HG03571 (cell line): ENCODE measurements around the gene RYR3.

Experiments
- ATAC-seq: cut with Tn5 transposase; IDR thresholded peaks from one replicate; pipeline ENCODE4 v1.9.1; 2021; ENCODE audit not compliant: unreplicated experiment

RYR3 gene

GRCh38 chr15:33378866-33379480 lies 68.2 kb downstream of the RYR3 start:
- ATAC-seq, result no peak

DNA sequence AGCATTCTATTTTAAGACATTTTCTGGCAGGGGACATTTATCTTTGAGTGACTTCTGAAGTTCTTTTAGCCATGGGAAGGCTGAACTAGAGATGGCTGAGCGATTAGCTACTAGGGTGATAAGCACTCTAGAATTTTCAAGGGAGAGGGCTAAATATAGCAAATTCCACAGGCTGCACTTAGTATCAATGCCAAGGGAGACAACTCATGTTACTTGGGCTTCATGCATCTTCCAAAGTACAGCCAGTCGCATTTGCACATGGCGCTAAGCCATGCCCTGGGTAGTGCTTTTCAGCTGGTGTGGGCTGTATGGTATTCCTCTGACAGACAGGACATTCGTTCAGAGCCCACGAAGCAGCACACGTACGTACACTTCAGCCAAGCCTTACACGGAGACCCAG lies 69.6 kb downstream of the RYR3 start:
- ATAC-seq, result no peak

GRCh38 chr15:33382491-33382890 lies 71.7 kb downstream of the RYR3 start:
- no peak for ATAC-seq

DNA sequence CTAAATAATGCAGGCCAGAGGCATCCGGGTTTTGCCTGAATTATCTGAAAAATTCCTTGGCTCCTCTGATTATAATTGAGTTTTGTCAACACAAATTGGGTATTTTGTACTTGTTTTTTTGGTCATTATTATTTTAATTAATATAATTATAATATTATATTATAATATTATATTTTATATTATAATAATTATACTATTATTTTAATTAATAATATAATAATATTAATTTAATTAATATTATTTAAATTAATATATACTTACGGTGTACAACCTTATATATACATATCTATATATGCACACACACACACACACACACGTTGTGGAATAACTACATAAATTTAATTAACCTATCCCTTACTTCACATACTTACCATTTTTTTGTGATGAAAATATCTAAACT lies 73.5 kb downstream of the RYR3 start:
- no peak for ATAC-seq

GRCh38 chr15:33392453-33392852 lies 81.7 kb downstream of the RYR3 start:
- ATAC-seq, result no peak

GRCh38 chr15:33393546-33393945 lies 82.8 kb downstream of the RYR3 start:
- no peak for ATAC-seq

DNA sequence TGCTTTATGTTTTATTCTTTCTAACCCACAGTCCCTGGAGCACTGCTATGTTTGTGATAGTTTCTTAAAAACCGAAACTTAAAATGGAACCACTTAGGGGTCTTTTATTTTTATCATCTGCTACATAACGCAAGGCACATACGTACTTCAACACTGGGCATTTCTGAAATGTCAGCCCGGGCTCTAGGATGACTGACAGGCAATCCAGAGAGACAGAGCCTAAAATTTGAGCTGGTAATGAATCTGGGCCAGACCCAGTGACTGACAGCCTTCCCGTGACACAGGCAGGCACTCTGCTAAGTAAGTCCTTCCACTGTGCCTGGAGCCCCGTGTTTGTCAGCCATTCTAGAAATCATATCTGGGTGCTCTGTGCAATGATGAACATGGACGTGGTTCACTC lies 84.6 kb downstream of the RYR3 start:
- no peak for ATAC-seq

GRCh38 chr15:33395846-33396245 lies 85.1 kb downstream of the RYR3 start:
- ATAC-seq, result no peak

DNA sequence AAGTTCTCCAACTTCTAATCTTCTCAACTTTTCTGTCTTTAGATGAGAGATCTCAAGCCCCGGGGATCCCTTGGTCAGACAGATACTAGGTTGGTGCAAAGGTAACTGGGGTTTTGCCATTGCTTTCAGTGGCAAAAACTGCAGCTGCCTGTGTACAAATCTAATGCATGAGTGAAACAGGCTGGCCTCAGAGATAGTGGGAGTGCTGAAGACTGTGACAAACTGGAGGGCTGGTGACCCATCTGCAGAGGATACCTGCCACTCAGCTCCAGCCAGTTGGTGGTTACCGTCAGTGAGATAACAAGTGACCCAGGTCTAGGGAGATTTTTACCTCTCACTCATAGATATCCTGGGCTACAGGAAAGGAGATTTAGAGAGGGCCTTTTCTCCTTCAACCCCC lies 85.7 kb downstream of the RYR3 start:
- ATAC-seq, result no peak

DNA sequence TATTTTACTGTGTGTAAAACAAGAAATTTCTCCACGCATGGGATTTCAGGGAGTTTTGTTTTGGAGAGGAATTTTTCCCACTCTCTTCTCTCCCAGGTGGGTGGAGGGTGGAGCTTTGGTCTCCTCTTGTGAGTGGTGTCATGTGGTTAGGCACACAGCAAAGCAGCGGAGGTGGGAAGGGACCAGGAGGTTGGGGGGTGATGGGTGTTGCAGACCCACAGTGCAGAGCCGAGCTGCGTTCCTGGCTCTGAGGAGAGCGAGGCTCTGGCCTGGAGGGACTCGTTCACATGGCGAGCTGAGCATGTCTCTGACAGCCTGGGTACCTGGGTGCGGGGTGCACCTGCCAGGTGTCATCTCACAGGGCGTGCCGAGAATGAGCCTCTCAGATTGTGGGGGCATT lies 87.8 kb downstream of the RYR3 start:
- no peak for ATAC-seq

DNA sequence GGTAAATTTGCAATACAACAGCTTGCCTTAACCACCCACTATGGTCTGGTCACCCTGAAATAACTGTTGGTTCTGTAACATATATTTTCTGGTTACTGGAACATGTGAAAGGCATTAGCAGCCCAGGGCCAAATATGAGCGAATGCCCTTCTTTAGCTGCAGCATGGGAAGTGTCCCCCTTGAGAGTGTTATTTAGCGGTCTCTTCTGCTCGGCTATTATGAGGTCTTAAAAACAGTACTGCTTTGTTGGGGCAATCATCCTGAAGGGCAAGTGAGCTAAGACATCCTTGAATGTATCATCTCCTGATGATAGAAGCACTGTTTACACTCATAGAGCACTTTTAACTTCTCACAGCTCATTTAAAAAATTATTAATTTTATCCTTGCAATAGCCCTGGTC lies 90.2 kb downstream of the RYR3 start:
- no peak for ATAC-seq

DNA sequence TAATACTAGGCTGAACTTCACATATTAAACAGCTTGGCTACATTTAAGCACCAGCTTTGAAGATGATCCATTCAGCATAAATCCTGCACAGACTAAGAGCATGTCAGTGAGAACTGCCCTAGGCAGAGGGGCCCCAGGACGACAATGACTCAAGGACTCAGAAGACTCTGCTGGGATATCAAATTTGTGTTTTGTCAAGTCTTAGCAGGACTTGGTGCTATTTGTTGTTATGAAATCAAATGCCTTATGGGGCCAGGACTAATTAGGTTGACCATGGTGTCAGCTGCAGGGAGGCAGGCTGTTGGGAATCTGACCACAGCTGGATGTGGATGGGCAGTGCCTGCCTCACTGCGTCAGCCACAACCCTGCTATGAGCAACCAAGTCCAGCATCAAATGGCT lies 91.8 kb downstream of the RYR3 start:
- ATAC-seq, result no peak

DNA sequence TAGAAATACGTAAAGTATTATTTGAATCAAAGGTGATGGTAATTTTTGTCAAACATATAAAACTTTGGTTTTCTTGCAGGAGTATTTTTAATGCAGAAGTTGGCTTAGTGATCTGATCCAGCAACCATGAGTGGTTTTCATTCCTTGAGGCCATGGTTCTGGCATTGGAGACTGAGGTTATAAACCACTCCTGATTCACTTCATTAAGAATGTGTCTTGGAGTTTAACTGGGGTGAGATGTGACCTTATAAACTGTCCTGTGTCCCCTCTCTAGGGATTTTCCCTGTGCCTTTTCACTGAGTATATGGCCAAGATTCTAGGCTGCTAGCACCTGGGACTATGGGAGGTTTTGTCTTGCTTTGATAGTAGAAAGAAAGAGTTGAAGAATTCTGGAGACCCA lies 94.3 kb downstream of the RYR3 start:
- no peak for ATAC-seq

DNA sequence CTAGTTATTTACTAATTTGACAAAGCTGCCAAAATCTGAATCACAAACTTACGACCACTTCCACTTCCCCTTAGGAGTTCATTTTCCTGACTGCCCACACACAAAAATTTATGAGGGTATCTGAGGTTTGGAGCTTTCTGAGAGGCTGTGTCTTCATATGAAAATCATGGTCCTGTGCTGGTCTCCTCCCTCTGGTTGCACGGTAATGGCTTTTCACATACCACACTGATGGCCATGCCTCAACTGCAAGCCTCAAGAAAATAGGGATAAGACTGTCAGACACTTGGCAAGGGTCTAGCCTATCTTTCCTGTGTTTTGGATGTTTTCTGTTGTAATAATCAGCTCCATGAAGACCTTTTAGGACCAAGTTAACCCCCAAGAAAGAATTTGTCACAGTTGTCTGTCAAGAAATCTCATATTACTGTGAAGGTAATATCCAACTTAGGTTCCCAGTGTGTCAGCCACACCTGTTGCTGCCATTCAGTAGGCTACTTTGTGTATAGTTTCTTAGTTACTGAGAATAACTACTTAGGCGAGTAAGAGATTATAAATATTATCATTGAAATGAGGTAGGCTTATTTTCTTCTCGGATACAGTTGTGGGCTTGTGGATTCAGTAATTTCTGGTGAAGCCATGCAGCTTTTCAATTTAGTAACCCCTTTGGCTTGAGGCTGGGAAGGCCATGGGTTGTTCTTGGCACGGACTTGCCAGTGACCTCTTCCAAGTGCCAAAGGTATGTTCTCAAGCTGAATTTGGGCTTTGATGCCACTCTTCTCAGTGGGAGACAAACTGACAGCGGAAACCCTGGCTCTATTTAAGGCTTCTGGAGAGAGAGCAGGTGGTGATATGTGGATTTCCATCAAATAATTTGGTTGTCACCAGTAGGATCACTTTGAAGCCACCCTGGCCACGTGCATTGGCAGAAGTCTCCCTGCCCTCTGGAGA lies 101.1 kb downstream of the RYR3 start:
- no peak for ATAC-seq

- no peak for ATAC-seq
Observed at GRCh38 chr15:33419701-33420100, 108.9 kb downstream of the RYR3 start.

- ATAC-seq, result no peak
Observed at GRCh38 chr15:33424025-33424424, 113.3 kb downstream of the RYR3 start.

DNA sequence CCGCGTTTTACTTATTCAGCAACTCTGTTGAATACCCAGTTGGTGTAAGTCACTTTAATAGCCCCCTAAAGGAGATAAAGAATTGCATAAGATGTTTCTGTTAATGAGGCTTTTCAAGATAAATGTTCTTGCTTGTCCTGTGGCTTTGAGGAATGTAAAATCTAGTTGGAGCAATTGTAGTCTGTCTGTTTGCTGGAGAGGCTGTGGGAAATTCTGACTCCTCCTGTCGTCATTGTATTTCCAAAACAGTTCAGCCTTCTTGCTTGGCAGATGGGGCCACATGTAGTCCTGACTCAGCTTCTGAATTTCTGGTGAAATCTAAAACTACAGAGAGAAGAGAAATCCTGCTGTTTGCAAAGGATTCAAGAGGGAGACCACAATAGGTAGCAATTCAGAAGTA lies 114.4 kb downstream of the RYR3 start:
- no peak for ATAC-seq

DNA sequence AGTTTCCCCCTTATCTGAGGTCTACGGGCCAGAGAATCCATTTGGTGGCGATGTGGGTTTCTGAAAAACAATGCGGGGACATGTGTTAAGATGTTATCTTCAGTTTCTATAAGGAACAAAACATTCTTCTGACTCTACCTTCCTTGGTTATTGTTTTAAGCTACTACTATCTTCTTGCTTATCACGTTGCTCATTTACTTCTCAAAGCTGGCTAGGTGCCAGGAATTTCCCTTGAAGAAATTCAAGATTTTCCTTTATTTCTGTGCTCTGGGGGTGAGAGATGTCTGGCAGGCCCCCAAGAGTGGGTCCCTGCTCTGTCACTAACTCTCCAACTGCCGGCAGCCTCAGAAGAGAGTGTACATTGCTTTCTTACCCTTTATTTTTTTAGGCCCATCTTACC lies 119.8 kb downstream of the RYR3 start:
- ATAC-seq, result no peak

GRCh38 chr15:33433821-33434220 lies 123.1 kb downstream of the RYR3 start:
- no peak for ATAC-seq

DNA sequence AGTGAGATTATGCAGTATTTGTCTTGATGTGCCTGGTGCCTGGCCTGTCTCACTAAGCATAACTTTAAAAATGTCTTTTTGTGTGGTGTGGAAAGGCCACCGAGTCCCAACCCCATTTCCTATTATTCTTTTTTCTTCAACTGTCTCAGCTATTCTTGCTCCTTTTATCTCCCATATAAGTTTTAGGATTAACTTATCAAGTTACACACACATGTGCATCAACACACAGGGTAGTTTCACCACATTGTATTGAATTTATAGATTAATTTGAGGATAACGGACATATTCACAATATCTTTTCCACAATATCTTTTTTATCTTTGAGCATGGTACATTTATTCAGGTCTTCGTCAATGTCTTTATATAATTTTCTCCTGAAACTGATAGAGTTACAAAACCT lies 127.6 kb downstream of the RYR3 start:
- no peak for ATAC-seq

GRCh38 chr15:33440900-33441299 lies 130.1 kb downstream of the RYR3 start:
- no peak for ATAC-seq

- no peak for ATAC-seq
Observed at GRCh38 chr15:33442449-33442848, 131.7 kb downstream of the RYR3 start.

DNA sequence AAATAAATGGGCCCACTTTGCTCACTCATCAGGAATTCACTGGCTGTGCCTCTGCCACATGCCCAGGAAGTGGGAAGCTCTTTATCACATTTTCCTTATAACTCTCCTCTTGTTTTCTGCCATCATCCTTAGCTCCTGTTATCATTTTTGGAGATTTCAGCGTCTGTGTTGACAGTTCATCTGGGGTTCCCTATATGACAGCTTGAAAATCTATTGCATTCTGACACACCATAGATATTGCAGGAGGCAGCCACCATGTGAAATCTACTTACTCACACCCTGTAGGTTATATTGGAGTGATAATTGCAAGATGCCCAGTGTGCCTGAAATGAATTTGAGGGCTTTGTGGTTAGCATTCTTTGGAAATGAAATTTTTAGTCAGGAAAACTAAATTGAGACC lies 132.9 kb downstream of the RYR3 start:
- no peak for ATAC-seq
